GM21717 (cell line): ENCODE data around the gene EMP2.
"Not testable (repeated sequence)": the region's sequence is repeated elsewhere in the genome, so short reads cannot be mapped to it uniquely, and the experiment has no call there.

Experiments
- ATAC-seq: cut with Tn5 transposase; IDR thresholded peaks from one replicate; pipeline ENCODE4 v1.9.1; 2021; ENCODE audit warnings: mild to moderate bottlenecking, moderate library complexity; ENCODE audit not compliant: unreplicated experiment

Gene EMP2

GRCh38 chr16:10579575-10579964 is 828 bp downstream of the EMP2 start:
- no peak for ATAC-seq

GRCh38 chr16:10578474-10579316 is 1.7 kb downstream of the EMP2 start:
- no peak for ATAC-seq

GRCh38 chr16:10577305-10578202 is 2.8 kb downstream of the EMP2 start:
- ATAC-seq = no peak

GRCh38 chr16:10576390-10577304 is 3.8 kb downstream of the EMP2 start:
- ATAC-seq = no peak

GRCh38 chr16:10575506-10576130 is 4.8 kb downstream of the EMP2 start:
- ATAC-seq = no peak

GRCh38 chr16:10572611-10573010 is 7.8 kb downstream of the EMP2 start:
- ATAC-seq = no peak

- ATAC-seq = no peak
Observed at GRCh38 chr16:10571354-10571753, 9.0 kb downstream of the EMP2 start.

- ATAC-seq = no peak
Observed at GRCh38 chr16:10569621-10570020, 10.8 kb downstream of the EMP2 start.

GRCh38 chr16:10566613-10567012 is 13.8 kb downstream of the EMP2 start:
- ATAC-seq = no peak

GRCh38 chr16:10565167-10565566 is 15.2 kb downstream of the EMP2 start:
- ATAC-seq = no peak

- ATAC-seq = no peak
Observed at GRCh38 chr16:10564591-10564990, 15.8 kb downstream of the EMP2 start.

GRCh38 chr16:10562361-10562899 is 18.0 kb downstream of the EMP2 start:
- no peak for ATAC-seq

- no peak for ATAC-seq
Observed at GRCh38 chr16:10561425-10561824, 19.0 kb downstream of the EMP2 start.

- ATAC-seq = no peak
Observed at GRCh38 chr16:10561001-10561400, 19.4 kb downstream of the EMP2 start.

- ATAC-seq = not testable (repeated sequence)
Observed at GRCh38 chr16:10559792-10560191, 20.6 kb downstream of the EMP2 start.

GRCh38 chr16:10558746-10559641 is 21.4 kb downstream of the EMP2 start:
- no peak for ATAC-seq

- ATAC-seq = no peak
Observed at GRCh38 chr16:10558305-10558704, 22.1 kb downstream of the EMP2 start.

GRCh38 chr16:10557750-10558149 is 22.6 kb downstream of the EMP2 start:
- ATAC-seq = no peak

GRCh38 chr16:10556236-10556635 is 24.2 kb downstream of the EMP2 start:
- no peak for ATAC-seq
